Measurements from ENCODE around the gene SNRNP27. TPM values are rescaled to one million over a fixed set of nuclear protein-coding genes. Genes with fewer than 3 reads are reported as not detected.

Gene SNRNP27
- total and polyA plus RNA-seq, 2 of the 8 experiments (the other 6 are each of a cell fraction or from before 2014, with no cell fraction given), result 11.1 to 40.5 TPM

GRCh38 chr2:69907216-69907615, 13.5 kb downstream of the SNRNP27 start:
- Histone ChIP-seq H4K5ac (ENCODE audit: insufficient read length, low read depth, low read length) (no peak overlapping the region), H3K79me2 (ENCODE audit: control insufficient read depth in 1 of 2, insufficient read depth in 2 of 2, low read length in 2 of 2) (no peaks in the 10 kb centered on the region), H3K4me2 (ENCODE audit: insufficient read depth in 1 of 2, low read depth in 2 of 2, low read length in 2 of 2) (no peak overlapping the region), H3K9ac (replicated peaks in 1 of 4; ENCODE audit: extremely low read depth in 1 of 4, low read depth in 3 of 4, low read length in 3 of 4) (no peak overlapping the region), H3K4ac (replicated peaks; ENCODE audit: insufficient read length, low read depth, low read length) (no peak overlapping the region), H2BK20ac (ENCODE audit: low read length) (no peak overlapping the region), H3K9me3 (ENCODE audit: insufficient read depth in 2 of 2, low read depth in 1 of 2, low read length in 1 of 2) (no peaks in the 10 kb centered on the region), H3K36me3 (ENCODE audit: control insufficient read depth in 2 of 4, insufficient read depth in 4 of 4, low read length in 3 of 4) (peaks cover 0 to 35% (median 3%) of the 10 kb centered on the region in 4 experiments; a peak in 4 of 8 replicates), H3K23ac (ENCODE audit: insufficient read length) (no peak overlapping the region), H3K79me1 (ENCODE audit: low read depth, low read length) (peaks cover 1% of the 10 kb centered on the region; the same call in 1 of the 2 replicates), H4K20me1 (replicated peaks in 1 of 2; ENCODE audit: control insufficient read depth in 1 of 2, insufficient read depth in 2 of 2, low read length in 2 of 2) (no peaks in the 10 kb centered on the region), H3K27me3 (replicated peaks in 1 of 4; ENCODE audit: control insufficient read depth in 3 of 4, extremely low read depth in 1 of 4, insufficient read depth in 3 of 4, low read length in 3 of 4) (no peaks in the 10 kb centered on the region), H3K4me3 (ENCODE audit: extremely low read depth in 1 of 4, insufficient read depth in 2 of 4, low read depth in 3 of 4, low read length in 4 of 4) (no peak overlapping the region), H2BK120ac (replicated peaks; ENCODE audit: low read depth, low read length) (no peak overlapping the region), H2BK15ac (ENCODE audit: low read length) (no peak overlapping the region), H4K91ac (replicated peaks; ENCODE audit: insufficient read length, low read length) (no peak overlapping the region), H4K8ac (ENCODE audit: extremely low read depth, insufficient read depth, low read length) (no peak overlapping the region), H3K18ac (ENCODE audit: extremely low read depth, low read length) (no peak overlapping the region), H3K23me2 (ENCODE audit: low read depth, low read length) (no peaks in the 10 kb centered on the region), H3K14ac (ENCODE audit: insufficient read length) (no peak overlapping the region), H3K4me1 (replicated peaks in 1 of 4; ENCODE audit: control insufficient read depth in 3 of 4, insufficient read depth in 4 of 4, low read length in 3 of 4) (no peaks in the 10 kb centered on the region), H3K56ac (replicated peaks; ENCODE audit: insufficient read length, low read depth, low read length) (no peak overlapping the region), H2AK5ac (ENCODE audit: low read depth, low read length) (no peak overlapping the region), H2BK12ac (ENCODE audit: low read depth, low read length) (no peak overlapping the region), H2AFZ (ENCODE audit: low read length) (no peak overlapping the region), H2BK5ac (ENCODE audit: low read depth, low read length) (no peak overlapping the region), H3K27ac (ENCODE audit: low read depth, low read length) (no peak overlapping the region)
- ChIA-PET CTCF (ENCODE audit: partially characterized antibody) (interaction anchor here (1.9 kb wide), 1 partner anchor 155 kb away, joined by 4 read pairs; no protein-coding TSS in a partner anchor), POLR2A (ENCODE audit: partially characterized antibody) (interaction anchor here (11.6 kb wide), 1 partner anchor 178 kb away, joined by 180 read pairs; the partner anchor contains the start of gene PCBP1)
- FAIRE-seq (no peak), DNase-seq (ENCODE audit: low read depth in 1 of 2, low spot score in 2 of 2) (no peak)
- TF ChIP-seq RFX5 (IDR thresholded peaks at IDR 0.05; ENCODE audit: borderline replicate concordance, low read depth, low read length), result no peak
- TF ChIP-seq FOSL1 (IDR thresholded peaks at IDR 0.05; ENCODE audit: insufficient read depth, low read depth, low read length), result no peak
- no peak for TF ChIP-seq TEAD4 (IDR thresholded peaks at IDR 0.05; ENCODE audit: low read depth, low read length)
- no peak for TF ChIP-seq EZH2 (IDR thresholded peaks at IDR 0.05; ENCODE audit: low read depth, low read length, severe bottlenecking)
- no peak for TF ChIP-seq GTF2F1 (IDR thresholded peaks at IDR 0.05; ENCODE audit: borderline replicate concordance, low read depth, low read length)
- TF ChIP-seq TAF1 (IDR thresholded peaks at IDR 0.05; ENCODE audit: low read depth, low read length), result no peak
- TF ChIP-seq SUZ12 (IDR thresholded peaks at IDR 0.05; ENCODE audit: low read length), result no peak
- no peak for TF ChIP-seq ATF2 (IDR thresholded peaks at IDR 0.05; ENCODE audit: low read length)
- no peak for TF ChIP-seq TAF7 (optimal IDR thresholded peaks at IDR 0.05; ENCODE audit: borderline replicate concordance, low read depth, low read length)
- TF ChIP-seq GABPA (IDR thresholded peaks at IDR 0.05; ENCODE audit: borderline replicate concordance, insufficient read depth, low read length), result no peak
- TF ChIP-seq TBP (IDR thresholded peaks at IDR 0.05; ENCODE audit: low read depth, low read length), result no peak

Data from H1 (cell line).